CMK (cell line): ENCODE results near the gene MYO3B.

Source experiments
- DNase-seq: peaks from one replicate; pipeline ENCODE4 v3.0.0-alpha.2; 2010; ENCODE audit warnings: low read depth

The MYO3B gene

GRCh38 chr2:170238776-170239175 is 60.8 kb downstream of the MYO3B start:
- no peak for DNase-seq

- no peak for DNase-seq
These were observed 62.7 kb downstream of the MYO3B start for GRCh38 chr2:170240629-170241028.

GRCh38 chr2:170241756-170242155 is 63.8 kb downstream of the MYO3B start:
- no peak for DNase-seq

- no peak for DNase-seq
These were observed 65.3 kb downstream of the MYO3B start for GRCh38 chr2:170243118-170243837.

GRCh38 chr2:170243898-170244297 is 66.0 kb downstream of the MYO3B start:
- DNase-seq, result no peak

GRCh38 chr2:170244555-170244954 is 66.6 kb downstream of the MYO3B start:
- no peak for DNase-seq

GRCh38 chr2:170245312-170245711 is 67.4 kb downstream of the MYO3B start:
- no peak for DNase-seq

- DNase-seq, result no peak
These were observed 69.4 kb downstream of the MYO3B start for GRCh38 chr2:170247333-170247732.

- DNase-seq, result peak; percentile 80
These were observed 70.0 kb downstream of the MYO3B start for GRCh38 chr2:170247882-170248393.

- DNase-seq, result no peak
These were observed 70.8 kb downstream of the MYO3B start for GRCh38 chr2:170248574-170249393.

GRCh38 chr2:170249761-170250160 is 71.8 kb downstream of the MYO3B start:
- DNase-seq, result no peak

GRCh38 chr2:170250584-170250983 is 72.6 kb downstream of the MYO3B start:
- DNase-seq, result no peak

- no peak for DNase-seq
These were observed 74.5 kb downstream of the MYO3B start for GRCh38 chr2:170252414-170252813.

GRCh38 chr2:170253721-170254230 is 75.8 kb downstream of the MYO3B start:
- DNase-seq, result no peak

- no peak for DNase-seq
These were observed 76.4 kb downstream of the MYO3B start for GRCh38 chr2:170254293-170254732.

GRCh38 chr2:170255137-170255536 is 77.2 kb downstream of the MYO3B start:
- no peak for DNase-seq

GRCh38 chr2:170255971-170256370 is 78.0 kb downstream of the MYO3B start:
- DNase-seq, result no peak

- no peak for DNase-seq
These were observed 80.4 kb downstream of the MYO3B start for GRCh38 chr2:170258382-170258781.

- no peak for DNase-seq
These were observed 82.2 kb downstream of the MYO3B start for GRCh38 chr2:170260188-170260587.

GRCh38 chr2:170261566-170261965 is 83.6 kb downstream of the MYO3B start:
- DNase-seq, result no peak

- DNase-seq, result no peak
These were observed 84.4 kb downstream of the MYO3B start for GRCh38 chr2:170262343-170262742.

GRCh38 chr2:170262806-170263205 is 84.9 kb downstream of the MYO3B start:
- no peak for DNase-seq
